Measurements from ENCODE around the gene ADARB2.

DNA sequence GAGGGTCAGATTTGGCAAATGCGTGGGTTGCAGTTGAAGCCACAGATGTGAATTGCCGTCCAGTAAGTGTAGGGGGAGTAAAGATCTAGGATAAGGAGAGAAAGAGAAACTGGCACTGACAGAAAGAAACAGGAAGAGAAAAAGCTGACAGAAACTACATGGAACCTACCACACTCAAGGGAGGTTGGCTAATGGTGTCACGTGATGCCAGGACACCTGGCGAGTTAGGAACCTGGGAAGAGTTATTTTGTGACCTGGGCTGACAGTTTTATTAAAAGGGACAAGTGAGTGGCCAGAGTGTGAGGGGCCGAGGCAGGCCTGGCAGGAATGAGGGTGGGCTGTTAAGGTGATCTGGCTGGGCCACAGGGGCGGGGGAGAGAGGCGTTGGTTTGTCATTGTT, 188.7 kb downstream of the ADARB2 start:
- no peak for TF ChIP-seq EP300 (IDR thresholded peaks at IDR 0.05)
- TF ChIP-seq, protein P1, sequence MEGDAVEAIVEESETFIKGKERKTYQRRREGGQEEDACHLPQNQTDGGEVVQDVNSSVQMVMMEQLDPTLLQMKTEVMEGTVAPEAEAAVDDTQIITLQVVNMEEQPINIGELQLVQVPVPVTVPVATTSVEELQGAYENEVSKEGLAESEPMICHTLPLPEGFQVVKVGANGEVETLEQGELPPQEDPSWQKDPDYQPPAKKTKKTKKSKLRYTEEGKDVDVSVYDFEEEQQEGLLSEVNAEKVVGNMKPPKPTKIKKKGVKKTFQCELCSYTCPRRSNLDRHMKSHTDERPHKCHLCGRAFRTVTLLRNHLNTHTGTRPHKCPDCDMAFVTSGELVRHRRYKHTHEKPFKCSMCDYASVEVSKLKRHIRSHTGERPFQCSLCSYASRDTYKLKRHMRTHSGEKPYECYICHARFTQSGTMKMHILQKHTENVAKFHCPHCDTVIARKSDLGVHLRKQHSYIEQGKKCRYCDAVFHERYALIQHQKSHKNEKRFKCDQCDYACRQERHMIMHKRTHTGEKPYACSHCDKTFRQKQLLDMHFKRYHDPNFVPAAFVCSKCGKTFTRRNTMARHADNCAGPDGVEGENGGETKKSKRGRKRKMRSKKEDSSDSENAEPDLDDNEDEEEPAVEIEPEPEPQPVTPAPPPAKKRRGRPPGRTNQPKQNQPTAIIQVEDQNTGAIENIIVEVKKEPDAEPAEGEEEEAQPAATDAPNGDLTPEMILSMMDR (IDR thresholded peaks at IDR 0.05), result no peak
